ENCODE results near the gene RPUSD3.

Gene RPUSD3

GRCh38 chr3:9828801-9829755 is 14.7 kb downstream of the RPUSD3 start:
- no peak for DNase-seq (ENCODE audit: low read depth)
- TF ChIP-seq CTCF (IDR thresholded peaks at IDR 0.05; ENCODE audit: low read length, missing control alignments), result no peak
- no peak overlapping the region for H3K4me3 ChIP-seq (replicated peaks; ENCODE audit: low read depth, low read length)

GRCh38 chr3:9826815-9827573 is 16.8 kb downstream of the RPUSD3 start:
- peak; percentile 34 for DNase-seq (ENCODE audit: low read depth)

GRCh38 chr3:9825451-9826040 is 18.3 kb downstream of the RPUSD3 start:
- DNase-seq (ENCODE audit: low read depth), result no peak
- TF ChIP-seq CTCF (IDR thresholded peaks at IDR 0.05; ENCODE audit: low read length, missing control alignments), result no peak
- no peak overlapping the region for H3K4me3 ChIP-seq (replicated peaks; ENCODE audit: low read depth, low read length)

More at GRCh38 chr3:9826815-9827573, 16.8 kb downstream of the RPUSD3 start:
- H3K4me3 ChIP-seq (replicated peaks; ENCODE audit: low read depth, low read length), result no peak overlapping the region
- TF ChIP-seq CTCF (IDR thresholded peaks at IDR 0.05; ENCODE audit: low read length, missing control alignments), result no peak

- H3K4me3 ChIP-seq (replicated peaks; ENCODE audit: low read depth, low read length), result no peak overlapping the region
- peak; percentile 46 for DNase-seq (ENCODE audit: low read depth)
- peak; percentile 48 for TF ChIP-seq CTCF (IDR thresholded peaks at IDR 0.05; ENCODE audit: low read length, missing control alignments)
These were observed 22.9 kb downstream of the RPUSD3 start for GRCh38 chr3:9820946-9821345.

GRCh38 chr3:9820543-9820942 is 23.3 kb downstream of the RPUSD3 start:
- no peak for TF ChIP-seq CTCF (IDR thresholded peaks at IDR 0.05; ENCODE audit: low read length, missing control alignments)
- H3K4me3 ChIP-seq (replicated peaks; ENCODE audit: low read depth, low read length), result no peak overlapping the region
- no peak for DNase-seq (ENCODE audit: low read depth)

GRCh38 chr3:9818666-9819335 is 25.0 kb downstream of the RPUSD3 start:
- no peak for TF ChIP-seq CTCF (IDR thresholded peaks at IDR 0.05; ENCODE audit: low read length, missing control alignments)
- no peak for DNase-seq (ENCODE audit: low read depth)
- H3K4me3 ChIP-seq (replicated peaks; ENCODE audit: low read depth, low read length), result no peak overlapping the region
